HCEC 1CT (cell line): ENCODE data around the gene GGTLC1.
"Not testable (repeated sequence)": the region's sequence is repeated elsewhere in the genome, so short reads cannot be mapped to it uniquely, and the experiment has no call there.

Experiments
- DNase-seq: peaks from one replicate; pipeline ENCODE4 v3.0.0-alpha.2; 2017

The GGTLC1 gene

DNA sequence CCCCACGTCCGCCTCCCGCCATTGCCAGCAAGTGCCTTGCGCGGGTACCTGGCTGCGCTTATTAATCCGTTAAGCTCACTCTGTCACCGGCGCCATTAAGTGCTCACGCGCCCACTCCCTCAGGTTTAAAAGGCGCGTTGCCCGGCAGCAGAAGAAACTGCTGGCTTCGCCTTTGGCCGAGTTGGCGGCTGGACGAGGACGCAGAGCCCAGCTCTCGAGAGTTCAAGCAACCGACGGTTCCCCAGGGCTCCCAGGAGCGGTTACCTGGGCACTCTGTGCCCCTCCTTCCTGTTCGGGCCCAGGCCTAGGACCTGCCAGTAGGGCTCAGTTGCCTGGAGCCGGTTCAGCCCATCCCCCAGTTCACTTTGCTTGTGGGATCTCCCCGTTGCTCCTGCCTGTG lies at the start of gene GGTLC1:
Gene GGTLC1, minus strand, starts transcription at position 219 of the 400 bp plus-strand sequence. CDS start 2,168 bp downstream, outside the sequence.
- DNase-seq: no peak

DNA sequence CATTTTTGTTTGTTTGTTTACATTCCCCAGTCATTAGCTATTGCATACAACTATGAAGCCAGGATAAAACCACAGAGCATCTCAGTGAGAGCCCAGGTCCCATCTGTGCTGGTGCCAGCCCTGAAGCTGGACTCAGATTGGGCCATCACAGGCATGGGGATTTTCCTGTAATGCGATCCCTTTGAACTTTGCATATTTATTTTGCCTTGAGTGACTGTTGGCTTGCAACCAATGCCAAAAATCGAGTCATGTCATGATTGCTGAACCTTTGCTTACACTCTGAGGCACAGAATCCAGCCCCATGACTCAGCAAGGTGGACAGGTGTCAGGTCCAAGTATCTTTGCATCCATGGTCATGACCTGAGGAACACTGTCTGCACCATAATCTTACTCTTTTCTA lies 46.2 kb upstream of the GGTLC1 start:
- DNase-seq: no peak

DNA sequence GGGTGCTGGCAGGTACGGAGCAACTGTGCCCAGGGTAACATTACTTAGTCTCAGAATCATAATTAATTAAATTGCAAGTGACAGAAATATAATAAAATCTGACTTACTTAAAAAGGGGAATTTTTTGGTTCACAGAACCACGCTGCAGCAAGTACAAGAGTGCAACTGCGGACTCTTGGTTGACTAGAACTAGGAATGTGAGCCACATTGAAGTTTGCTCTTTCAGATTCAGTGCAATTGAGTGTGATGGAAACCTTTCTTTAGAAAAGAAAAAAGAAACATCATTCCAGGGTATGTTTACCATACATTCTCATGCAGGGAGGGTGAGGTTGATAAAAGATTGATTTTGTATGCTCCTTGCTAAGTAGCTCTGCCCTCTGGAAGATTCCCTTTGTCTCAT lies 45.0 kb upstream of the GGTLC1 start:
- no peak for DNase-seq

DNA sequence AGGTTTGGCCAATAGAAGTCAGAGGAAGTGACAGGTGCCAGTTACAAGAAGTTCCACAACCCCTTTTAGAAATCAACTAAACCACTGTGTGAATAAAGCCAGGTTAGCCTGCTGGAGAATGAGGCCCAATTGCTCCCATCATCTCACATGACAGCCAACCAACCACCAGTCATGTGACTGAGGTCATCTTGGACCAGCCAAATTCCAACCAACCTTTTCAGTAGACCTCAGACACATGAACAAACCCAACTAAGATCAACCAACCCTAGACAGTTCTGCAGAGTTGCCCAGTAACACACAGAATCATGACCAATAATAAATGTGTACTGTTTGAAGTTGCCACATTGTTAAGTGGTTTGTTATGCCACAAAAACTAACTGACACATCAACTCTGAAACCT lies 44.6 kb upstream of the GGTLC1 start:
- DNase-seq: no peak

DNA sequence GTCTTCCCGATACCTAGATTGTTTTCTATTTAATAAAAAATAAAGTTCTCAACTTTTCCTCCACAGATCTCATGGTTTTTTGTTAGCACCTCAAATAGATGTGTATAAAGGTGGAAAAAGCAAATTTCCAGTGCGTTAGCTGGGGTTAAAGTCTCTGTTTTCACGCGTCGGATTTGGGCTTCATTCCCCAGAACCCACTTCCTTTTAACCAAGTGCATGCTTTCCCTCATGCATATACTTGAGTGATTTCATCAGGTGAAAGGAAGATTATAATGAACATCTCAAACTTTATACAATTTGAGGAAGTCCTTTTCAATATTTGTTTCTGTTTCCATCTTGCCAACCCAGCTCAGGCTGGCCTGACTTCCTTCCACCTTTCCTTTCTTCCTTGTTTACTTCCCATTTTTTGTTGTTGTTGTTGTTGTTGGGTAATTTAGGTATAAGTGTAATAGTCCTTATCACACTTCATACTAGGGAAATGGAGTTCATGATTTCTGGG lies 43.9 kb upstream of the GGTLC1 start:
- no peak for DNase-seq

DNA sequence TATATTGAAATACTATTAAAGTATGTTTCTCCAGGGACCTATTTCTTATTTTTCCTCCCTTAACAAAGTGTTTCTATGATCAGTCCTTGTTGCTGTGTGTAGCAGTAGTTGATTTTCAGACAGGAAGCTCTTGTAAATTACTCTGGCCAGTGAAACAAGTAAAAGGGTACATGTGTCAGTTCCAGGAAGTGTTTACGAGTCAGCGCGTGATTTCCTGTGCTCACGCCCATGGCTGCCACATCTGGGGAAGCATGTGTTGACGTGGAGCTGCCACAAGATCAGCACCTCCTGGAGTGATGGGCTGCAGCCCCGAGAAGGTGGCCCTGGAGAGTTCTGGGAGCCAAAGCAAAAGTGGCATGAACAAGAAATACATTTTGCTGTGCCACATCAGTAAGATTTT lies 38.6 kb upstream of the GGTLC1 start:
- DNase-seq: no peak

DNA sequence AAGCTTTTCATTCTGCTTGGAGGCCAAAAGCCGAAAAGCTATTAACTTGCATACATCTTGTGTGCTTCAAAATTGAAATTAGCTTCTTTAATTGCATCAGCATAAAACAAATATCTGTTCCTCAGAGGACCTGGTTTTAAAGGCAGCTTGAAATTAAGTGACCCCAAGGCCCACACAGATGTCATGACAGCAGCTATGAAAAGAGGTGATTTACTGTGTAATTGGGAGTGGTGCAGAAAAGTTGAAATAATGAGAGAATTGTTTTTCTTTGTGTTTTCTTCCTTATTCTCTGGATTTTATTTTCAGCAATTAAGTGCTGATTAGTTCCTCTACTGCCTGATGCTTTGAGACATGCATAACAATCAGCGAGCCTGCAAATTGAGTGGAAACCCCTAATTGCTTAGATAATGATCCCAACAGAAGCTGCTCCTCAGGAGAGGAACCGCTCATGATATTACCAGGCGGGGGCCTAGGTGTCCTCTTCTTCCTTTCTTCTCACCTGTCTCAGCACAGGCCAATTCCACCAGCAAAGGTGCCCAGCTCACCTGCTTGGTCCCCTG lies 34.1 kb upstream of the GGTLC1 start:
- no peak for DNase-seq

DNA sequence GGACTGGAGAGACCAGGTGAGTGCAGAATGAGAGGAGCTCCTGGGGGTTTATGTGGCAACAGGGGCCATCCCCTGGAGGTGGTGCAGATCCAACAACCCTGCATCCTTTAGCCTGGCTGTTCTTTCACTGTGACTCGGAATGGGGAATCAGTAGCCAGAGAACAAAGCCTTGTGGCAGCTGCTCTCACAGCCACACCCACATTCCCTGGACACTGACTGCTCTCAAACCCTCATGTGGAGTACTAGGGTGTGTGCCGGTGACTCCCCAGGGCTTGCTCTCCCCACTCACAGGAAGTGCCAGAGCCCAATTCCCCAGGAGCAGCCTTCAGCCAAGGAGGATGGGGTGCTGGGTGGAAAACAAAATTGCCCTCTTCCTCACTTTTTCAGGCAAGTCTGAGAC lies 30.2 kb upstream of the GGTLC1 start:
- no peak for DNase-seq

DNA sequence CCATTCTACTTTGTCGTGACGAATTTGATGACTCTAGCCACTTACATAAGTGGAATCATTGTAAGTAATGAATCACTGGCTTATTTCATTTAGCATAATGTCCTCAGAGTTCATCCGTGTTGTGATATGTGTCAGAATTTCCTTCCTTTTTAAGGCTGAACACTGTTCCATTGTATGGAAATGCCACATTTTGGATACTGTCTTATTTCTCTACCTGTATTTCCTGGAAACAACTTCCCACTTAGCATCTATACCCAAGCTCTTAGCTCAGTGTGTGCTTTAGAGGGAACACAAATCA lies 28.8 kb upstream of the GGTLC1 start:
- DNase-seq: no peak

DNA sequence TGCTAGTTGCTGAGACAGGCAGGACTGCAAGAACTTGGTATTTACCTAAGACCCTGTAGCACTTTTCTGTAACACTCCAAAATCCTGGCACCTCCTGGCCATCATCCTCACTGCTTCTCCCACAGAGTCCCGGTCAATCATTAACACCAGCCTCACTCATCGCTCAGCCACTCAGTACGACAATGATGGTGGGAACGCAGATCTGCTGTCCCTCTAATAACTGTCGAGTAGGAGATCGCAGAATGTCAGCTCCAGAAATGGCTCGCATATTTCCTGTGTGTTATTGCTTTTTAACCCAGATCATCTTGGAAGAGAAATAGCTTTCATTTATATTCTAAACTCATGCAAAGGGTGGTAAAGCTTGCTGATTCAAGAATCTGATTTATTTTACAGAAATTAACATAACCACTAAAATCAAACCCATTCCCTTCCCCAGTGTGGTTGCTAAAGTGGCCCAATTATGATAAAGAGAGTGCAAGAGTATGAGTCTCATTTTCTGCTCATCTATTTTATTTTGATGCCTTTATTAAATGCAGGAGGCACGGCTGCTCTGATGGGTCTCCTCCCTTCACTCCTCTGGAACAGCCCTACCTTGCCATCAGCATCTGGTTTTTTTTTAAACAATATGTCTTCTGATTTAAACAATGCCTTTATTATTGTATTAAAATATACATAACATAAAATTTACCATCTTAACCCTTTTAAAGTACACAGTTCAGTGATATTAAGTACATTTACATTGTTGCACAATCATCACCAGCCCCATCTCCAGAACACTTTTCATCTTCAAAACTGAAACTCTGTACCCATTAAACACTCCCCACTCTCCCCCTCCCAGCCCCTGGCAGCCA lies 28.3 kb upstream of the GGTLC1 start:
- no peak for DNase-seq

DNA sequence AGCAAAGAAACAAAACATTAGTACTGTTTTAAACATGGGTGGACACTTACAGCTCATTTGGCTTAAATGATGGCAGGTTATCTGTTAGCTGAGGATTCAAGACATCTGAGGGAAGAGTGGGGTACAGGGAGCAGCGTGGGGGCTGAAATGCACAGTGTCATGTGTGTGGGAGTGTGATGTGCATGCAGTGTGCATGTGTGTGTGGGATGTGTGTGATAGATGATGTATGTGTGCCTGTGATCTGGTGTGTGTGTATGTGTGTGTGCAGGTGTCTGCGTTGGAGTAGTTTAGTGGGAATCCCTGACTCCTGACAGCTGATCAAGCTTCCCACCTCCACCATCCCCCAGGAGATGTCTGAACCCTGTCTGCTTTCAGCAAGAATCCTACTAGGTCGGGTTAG lies 25.4 kb upstream of the GGTLC1 start:
- DNase-seq: no peak

DNA sequence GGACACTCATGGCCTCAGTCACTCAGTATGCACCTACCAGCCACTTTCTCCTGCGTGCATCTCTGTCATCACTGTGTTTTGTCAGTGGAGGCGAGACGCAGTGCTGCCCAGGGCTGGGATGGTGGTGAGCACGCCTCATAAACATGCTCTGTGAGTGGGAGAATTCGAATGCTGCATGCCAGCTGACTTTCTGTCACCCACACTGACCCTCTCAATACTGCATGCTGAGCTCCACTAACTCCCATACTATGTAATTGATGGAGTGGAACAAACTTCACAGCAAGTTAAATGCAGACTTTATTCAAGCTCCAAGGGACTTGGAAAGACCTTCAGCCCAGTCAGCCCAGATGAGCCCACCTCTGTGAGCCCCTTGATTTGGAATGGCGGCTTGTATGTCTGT lies 22.7 kb upstream of the GGTLC1 start:
- DNase-seq: no peak

DNA sequence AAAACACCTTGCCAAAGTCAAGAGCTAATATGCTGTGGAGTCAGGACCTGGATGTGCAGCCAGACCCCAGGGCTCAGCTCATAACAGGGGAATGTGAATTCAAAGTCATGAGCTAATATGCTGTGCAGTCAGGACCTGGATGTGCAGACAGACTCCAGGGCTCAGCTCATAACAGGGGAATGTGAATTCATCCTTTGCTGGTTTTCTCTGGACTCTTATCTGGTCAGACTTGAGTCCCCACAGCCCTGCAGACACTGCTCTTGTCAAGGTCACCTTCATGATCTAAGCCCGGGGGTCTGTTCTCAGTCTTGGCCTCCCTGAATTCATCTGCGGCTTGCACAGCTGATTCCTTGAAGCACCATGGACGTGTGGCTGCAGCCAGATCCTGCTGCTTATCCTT lies 19.2 kb upstream of the GGTLC1 start:
- no peak for DNase-seq

DNA sequence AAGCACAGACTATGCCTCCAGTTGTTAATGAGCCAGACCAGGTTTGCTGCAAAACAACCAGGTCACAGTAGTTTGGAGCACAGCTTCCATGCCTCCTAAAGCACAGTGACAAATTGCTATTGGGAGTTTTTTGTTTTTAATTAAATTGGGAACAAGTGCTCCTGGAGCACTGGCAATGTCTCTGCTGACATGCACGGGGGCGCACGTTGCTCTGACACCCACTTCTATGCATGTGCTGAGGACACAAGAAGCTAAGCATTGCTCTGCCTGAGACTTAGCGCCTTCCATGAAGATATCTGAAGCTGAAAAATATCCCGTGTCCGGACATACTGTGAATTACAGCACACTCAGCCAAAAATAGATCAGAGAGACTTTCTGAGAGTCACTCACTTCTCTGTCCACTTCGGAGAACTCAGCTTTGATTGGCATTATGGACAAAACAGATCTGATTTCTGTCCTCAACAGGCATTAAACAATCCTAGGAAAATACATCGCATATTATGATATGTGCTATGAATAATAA lies 18.6 kb upstream of the GGTLC1 start:
- no peak for DNase-seq

DNA sequence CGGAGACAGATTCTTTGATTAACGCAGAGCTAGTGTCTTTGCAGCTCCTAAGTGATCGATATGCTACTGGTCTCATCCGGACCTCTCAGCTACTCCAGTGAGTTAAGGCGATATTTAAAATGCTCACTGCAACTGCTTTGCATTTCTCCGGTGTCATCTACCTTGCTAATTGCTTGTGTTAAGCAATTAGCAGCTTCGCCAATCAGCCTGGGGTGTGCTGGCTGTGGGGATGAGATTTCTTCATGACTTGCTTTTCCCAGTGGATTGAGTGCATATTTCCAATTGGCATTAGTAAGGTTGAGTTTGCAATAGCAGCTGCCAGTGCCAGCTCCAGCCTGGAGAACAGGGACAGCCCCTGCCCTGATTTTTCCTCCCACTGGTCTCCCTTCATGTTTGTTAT lies 18.0 kb upstream of the GGTLC1 start:
- no peak for DNase-seq

DNA sequence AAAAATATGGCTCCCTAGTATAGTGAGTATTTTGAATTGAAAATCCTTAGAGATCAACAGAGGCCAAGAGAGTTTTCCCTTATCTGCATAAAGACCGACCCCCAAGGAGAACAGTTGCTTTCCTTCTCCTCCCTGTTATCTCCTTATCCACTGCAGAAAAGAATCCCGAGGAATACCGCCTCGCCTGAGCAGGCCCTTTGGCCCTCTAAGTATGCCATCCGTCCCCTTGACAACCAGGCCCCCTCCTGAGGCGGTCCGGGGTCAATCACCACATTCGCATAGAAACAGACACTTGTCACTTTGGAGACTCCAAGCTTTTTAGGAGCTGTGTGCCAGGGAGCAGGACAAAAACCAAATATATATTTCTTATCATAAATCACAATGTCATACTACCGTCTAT lies 15.9 kb upstream of the GGTLC1 start:
- no peak for DNase-seq

DNA sequence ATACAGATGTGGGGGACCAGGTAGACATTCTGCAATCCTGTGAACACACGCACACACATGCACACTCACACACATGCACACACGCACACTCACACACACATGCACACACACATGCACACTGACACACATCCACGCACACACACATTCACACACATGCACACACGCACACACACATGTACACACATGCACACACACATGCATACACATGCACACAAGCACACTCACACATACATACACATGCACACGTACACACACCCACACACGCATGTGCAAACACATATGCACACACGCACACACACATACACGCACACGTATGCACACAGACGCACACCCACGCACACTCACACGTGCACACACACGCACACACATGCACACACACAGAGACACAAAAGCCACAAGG lies 14.3 kb upstream of the GGTLC1 start:
- no peak for DNase-seq

DNA sequence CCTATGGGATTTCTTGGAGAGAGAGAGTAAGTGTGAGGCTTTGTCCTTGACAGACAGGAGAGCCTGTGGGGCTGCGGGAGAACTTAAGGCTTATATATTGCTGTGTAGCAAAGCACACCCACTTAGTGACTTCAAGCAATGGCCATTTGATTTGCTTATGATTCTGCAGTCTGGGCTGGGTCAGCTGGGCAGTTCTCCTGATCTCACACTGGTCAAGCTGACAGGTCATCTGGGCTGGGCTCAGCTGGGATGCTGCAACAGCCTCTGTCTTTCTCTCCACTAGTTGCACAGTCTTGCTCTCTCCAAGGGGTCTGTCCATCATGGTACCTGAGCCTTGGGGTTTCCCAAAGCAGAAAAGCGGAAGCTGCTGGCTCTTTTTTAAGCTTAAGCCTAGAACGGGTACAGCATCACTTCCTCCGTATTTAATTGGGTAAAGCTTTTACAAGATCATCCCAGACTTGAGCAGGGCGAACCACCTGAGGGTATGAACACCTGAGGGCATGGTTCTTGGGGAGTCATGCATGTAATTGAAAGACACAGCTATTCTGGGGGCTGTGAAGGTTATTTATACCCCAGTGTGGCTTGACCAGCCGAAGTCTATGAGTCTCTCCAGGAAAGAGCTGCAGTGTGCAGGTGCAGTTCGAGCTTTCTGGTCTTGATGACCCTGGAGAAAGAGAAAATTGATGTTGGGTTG lies 13.3 kb upstream of the GGTLC1 start:
- no peak for DNase-seq

DNA sequence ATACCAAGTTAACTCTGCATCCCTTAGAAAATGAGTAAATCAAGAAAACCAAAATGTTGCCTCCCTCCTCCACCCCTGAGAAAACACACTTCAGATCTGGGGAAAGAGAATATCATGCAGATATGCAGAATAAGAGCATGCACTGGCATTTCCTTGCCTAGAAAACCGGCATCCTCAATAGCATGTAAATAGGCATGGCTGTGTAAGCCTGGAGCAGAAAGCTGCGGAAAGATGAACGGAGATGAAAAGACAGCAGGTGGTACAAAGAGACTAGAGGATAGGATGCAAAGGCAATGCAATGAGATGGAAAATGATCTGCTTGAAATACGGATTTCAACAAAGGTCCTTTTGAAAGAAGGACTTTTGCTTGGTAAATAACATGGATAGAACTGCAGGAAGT lies 10.3 kb upstream of the GGTLC1 start:
- no peak for DNase-seq

DNA sequence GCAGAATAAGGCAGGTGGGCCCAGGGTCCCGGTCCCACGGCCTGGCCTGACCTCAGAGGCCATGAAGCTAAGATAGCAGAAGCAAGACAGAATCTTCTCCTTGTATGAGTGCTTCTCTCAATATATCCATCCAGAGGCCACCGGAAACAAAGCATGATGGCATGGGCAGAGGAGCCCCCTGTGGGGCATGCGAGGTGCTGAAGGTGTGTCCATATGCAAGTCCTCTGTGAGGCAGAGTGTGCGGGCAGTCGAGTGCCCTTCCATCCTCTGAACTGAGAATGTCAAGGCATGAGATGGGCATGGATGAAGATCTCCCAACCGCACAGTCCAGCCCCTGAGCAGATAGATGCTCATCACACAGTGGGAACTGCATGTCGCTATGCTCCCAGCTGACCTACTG lies 9.8 kb upstream of the GGTLC1 start:
- no peak for DNase-seq

DNA sequence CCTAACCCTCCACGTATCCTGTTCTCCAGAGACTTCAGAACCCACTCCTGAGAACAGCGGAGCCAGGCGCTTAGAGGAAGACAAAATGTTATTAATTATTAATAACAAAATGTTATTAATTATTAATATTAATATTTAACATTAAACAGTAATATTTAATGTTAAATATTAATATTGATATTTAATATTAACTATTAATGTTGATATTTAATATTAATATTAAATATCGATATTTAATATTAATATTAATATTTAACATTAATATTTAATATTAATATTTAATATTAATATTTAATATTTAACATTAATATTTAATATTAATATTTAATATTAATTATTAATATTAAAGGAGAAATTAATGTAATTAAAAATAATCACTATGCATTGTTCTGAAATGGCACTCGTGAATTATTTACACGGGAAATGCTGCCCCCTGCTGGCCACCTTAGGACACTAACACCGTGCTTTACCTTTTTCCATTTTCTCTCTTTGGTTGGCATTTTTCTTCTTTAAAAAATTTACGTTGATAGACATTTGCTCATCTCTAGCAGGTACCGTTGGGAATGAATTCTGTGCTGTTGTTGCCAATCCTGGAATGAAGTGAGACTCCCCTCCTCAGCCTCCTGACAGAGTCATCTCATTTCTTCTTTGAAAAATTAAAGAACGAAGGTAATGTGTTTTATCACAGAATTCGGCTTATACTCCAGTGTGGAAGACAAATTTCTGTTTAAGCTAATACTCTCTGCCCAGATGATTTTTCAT lies 7.5 kb upstream of the GGTLC1 start:
- DNase-seq: peak; percentile 42

DNA sequence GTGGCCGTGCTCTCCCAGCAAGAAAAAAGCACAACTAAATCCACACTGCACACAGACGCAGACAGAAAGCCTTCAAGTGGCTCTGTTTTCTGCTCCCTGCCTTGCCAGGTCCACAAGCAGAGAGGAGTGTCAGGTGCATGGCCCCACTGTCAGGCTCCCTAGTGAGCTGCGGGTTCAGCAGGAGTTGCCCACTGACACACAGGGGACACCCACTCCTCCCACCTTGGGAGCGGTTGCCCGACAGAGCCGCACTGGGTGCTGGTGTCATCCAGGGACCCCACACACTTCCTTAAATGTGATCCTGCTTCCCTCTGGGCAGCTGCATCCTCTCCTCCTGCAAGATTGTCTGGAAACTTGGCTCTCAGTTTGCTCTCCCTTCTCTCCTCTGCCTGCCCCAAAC lies 6.7 kb upstream of the GGTLC1 start:
- not testable (repeated sequence) for DNase-seq

DNA sequence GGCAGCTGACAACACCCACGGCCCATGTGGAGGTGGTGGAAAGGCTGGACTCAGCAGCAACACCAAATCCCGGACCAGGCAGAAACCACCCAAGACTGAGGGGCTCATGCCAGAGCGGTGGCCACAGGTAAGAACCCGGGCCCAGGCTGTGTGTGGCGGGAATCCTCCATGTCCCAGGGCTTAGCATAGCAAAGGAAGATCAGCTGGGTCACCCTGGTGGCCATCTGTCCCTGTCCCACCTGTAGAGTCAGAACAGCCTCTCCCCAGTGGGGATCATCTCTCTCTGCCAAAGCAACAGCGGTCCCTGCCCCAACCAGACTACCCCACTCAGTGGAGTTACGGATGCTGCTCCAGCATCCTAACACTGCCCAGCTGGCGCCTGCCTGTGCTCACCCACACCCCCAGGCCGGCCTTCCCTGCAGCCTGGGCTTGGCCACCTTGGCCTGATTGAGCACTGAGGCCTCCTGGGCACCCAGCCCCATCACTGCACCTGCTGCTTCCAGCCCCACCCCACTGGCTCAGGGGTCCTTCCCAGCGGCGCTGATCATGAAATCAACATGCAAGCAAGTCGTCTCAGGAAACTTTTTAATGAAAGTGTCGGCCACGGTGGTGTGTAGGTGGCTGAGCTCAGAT lies 5.5 kb upstream of the GGTLC1 start:
- DNase-seq: not testable (repeated sequence)
